DMS53 treated with DMSO at 0.1 percent for 48 hours (cell line): Measurements from ENCODE around the gene KCNN3.

Experiments used
- DNase-seq: peaks from one replicate; lab custom pipeline; 2025; ENCODE audit not compliant: unreplicated experiment; lab: John Stamatoyannopoulos, UW

KCNN3 gene

DNA sequence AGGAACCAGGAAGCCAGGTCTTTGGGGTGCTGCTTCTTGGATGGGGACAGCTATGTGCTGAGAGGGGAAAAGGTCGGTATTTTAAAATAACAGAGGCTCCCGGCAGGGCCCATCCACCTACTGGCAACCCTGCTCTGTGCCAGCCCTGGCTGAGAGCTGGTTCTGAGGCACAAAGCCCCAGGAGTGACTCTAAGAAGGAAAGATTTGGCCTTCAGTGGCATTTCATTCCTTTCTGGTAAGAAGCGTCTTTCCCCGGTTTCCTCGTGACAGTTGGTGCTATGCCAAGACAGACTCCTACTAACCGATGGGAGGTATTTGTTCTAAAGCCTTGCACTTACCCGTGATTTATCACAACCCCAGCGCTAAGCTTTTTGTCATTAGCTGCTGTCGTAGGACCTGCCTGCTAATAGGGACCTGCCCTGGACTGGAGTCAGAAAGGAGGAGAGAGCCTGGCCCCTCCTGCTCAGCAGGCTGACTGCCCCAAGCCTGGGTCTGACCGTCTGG, 139.0 kb downstream of the KCNN3 start:
- no peak for DNase-seq

- peak; percentile 82 for DNase-seq
Observed at GRCh38 chr1:154730259-154730658, 139.8 kb downstream of the KCNN3 start.

DNA sequence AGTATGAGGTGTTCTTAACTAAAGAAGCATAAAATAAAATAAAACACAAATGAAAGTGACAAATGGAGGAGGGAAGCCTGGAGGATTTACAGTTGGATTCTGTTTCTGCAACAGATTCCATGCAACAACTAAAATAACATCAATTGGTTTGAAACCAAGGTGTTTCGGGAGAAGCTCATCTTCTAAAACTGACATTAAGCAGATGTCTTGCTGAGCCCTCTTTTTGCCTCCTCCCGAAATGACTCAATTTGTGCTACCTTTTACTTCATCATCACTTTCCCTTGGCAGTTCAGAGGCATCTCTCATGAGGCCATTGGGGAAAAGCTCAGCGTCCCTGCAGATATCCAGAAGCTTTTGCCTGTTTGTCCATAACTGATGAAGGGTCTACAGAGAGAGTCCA, 140.5 kb downstream of the KCNN3 start:
- DNase-seq, result no peak

DNA sequence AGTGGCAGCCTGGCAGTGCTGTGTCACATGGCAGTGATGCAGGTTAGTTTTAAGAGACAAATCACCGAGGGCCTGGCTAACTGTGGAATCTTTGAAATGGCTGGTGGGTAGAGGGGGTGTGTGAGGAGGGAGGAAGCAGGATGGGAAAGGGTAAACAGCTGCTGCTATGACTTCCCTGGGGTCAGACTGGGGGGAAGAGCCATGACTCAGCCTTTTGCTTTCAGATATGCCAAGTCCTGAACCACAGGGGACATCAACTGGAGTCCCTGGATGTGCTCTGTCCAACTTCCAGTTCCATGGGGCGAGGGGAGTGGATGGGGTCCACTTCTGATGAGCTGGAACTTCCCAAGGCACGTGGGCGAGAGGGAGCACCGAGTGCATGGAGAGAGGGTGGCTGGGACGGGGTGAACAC, 141.0 kb downstream of the KCNN3 start:
- DNase-seq, result no peak

GRCh38 chr1:154726896-154727753, 143.0 kb downstream of the KCNN3 start:
- DNase-seq, result no peak

DNA sequence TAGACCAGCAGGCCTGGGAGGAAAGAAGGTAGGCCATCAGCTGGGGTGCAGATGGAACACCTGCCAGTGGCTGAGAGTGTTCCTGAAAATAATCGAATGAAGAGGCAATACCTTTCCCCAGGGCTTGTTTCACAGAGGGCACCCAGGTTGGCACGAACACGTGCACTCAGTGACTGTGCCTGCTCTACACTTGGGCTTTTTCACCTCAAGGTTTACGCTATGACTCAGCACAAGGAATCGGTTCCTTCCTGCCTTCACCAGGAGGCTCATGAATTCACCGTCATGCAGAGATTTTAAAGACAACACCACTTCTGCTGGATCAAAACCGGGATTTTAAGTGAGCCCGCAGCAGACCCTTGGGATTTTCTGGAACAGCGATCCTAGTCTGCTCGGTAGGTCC, 143.6 kb downstream of the KCNN3 start:
- DNase-seq, result no peak

- no peak for DNase-seq
Observed at GRCh38 chr1:154725865-154726264, 144.2 kb downstream of the KCNN3 start.

DNA sequence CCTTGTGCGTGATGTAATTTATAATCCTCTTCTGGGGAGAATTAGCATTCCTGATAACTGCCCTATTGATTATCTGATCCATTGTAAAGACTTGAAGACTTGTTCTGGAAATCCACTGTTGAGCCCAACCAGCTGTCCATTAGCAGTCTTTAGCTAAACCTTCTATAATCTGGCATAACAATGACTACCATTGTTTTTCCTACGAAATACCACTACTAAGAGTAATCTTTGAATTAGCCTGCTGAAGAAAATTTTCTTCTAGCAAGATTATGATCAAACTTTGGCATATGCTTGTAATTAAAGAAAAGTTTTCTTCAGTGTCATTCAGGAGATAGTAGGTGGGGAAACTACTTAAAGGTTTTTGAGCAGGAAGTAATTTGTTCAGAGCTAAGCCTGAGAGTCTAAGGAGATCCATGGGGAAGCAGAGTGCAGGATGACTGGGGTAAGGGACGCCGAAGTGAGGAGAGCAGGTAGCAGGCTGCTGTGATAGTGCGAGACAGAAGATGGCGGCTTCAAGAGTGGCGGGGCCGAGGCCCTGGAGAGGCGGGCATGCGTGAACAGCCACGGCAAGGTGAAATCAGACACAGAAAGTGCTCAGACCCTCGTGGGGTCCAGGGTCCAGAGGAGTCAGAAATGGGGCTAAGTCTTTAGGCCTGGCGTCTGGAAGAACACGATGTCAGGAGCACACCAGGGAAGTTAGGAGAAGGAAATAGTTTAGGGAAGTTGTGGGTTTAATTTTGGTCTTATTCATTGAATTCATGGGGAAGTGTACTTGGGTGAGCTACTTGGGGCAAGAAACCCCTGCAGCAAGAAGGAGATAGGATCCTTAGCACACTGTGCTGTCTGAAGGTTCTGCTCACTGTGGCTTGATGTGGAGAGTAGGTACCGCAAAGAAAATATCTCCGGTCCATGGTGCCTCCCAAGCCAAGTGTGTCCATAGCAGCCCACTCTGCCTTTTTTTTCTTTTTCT, 149.5 kb downstream of the KCNN3 start:
- no peak for DNase-seq

DNA sequence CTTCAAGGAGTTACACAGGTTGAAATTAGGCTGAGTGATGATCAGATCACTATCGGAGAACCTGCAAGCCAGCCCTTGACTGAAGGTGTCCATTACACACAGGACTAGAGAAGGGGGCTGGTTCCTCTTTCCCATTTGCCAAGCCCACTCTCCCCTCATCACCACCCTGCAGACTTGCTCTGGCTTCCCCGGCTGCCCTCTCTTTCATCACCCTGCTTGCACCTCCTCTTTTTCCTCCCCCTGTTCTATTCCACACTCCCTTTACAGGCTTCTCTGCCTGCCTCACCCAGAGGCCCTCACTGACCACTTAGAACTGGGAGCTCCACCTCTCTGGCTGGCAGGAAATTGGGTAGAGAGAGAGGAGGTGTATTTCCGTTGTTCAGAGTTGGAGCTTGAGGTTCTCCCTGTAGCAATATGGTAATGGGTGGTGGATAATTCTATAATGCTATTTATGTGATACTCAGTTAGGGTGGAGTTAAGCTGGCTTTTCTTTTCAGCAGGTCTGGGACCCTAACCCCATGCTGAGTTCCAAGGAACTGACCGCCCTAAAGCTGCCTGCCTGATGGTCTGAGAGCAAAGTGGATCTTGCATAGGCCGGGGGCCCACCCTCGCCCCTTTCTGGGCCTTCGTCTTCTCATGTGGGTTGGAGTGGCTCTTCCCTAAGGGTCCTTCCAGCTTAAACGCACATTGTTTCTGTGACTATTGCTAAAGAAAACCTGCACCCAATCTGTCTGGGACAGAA, 150.3 kb downstream of the KCNN3 start:
- DNase-seq, result no peak

DNA sequence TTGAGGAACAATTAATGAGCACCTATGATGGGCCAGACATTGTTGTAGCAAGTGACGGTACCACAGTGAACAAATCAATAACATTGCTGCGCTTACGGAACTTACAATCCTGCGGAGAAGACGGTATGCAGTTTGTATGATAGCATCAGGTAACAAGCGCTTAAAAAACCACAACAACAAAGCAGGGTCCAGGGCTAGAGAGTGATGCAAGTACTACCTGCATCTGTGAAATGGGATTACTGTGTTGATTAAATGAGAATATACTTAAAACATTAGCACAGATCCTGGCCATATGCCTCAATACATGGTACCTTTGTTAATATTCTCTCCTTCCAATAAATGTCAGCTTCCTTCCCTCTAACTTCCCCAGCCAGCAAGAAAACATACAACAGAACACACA, 151.5 kb downstream of the KCNN3 start:
- DNase-seq, result no peak

GRCh38 chr1:154717528-154717924, 152.6 kb downstream of the KCNN3 start:
- no peak for DNase-seq

DNA sequence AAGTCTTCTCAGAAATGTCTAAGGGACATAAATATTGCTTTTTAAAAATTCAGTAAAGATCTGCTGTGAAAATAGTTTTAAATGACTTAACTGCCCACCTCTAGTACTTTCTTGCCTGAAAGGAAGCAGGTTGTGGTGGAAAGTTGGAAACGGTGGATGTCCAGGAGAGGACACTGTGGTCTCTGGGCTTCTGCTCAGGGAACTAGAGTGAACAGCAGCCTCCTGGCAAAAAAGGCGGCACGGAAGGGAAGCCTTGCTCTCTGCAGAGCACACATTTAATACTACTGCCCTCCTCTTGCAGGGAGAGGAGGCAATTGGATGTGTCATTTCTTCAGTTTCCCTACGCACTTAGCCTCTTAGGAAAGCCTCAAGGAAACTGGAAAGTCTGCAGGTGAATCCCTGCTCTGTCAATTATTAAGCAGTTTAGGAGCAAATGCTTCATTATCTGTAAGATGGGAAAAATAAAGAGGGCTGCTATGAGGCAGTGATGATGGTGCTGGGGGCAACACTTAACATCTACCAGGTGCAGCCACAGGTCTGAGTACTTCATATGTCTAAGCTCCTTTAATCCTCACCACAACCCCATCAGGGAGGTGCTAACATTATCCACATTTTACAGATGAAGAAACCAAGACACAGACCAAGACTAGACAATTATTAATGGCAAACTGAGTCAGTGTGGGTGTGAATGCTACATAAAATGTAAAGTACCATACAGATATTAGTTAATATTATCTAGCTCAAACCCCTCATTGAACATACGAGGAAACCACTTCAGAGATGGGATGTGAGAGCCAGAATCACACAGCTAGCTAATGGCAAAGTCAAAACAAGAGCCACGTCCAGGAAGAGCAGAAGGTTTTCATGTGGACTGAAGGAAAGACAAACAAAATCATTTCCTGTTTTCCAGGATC, 153.2 kb downstream of the KCNN3 start:
- DNase-seq, result no peak

- no peak for DNase-seq
Observed at GRCh38 chr1:154716011-154716410, 154.1 kb downstream of the KCNN3 start.

DNA sequence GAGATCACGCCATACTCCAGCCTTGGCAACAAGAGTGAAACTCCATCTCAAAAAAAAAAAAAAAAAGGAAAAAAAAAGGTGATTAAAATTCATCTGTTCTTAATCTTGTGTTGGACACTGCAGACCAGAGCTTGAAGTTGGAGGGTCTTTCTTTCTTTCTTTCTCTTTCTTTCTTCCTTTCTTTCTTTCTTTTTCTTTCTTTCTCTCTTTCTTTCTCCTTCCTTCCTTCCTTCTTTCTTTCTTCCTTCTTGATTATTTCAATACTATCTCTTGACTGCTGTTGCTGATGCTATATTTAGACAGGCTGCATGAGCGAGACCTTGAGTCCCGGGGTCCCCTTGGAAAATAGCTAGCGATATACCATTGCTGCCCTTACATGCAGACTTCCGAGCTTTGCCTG, 154.7 kb downstream of the KCNN3 start:
- no peak for DNase-seq

- DNase-seq, result peak; percentile 3
Observed at GRCh38 chr1:154714638-154715037, 155.4 kb downstream of the KCNN3 start.

- DNase-seq, result no peak
Observed at GRCh38 chr1:154714052-154714623, 155.9 kb downstream of the KCNN3 start.

DNA sequence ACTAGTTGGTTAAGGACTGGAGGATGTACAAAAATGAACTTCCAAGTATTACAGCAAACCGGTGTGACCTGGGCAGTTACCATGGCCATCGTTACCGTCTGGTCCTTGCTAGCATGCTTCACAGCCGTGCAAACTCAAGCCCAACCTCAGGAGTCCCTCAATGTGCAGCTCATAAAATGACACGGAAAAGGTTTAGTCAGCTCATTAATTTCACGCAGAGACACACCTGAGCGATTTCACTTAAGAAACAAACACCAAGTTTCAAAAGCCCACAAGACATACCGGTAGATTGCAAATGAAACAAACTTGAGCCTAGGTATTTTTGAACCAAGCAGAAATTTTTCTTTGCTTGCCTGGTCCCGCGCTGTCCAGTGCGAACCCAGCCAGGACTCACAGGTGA, 157.1 kb downstream of the KCNN3 start:
- no peak for DNase-seq

DNA sequence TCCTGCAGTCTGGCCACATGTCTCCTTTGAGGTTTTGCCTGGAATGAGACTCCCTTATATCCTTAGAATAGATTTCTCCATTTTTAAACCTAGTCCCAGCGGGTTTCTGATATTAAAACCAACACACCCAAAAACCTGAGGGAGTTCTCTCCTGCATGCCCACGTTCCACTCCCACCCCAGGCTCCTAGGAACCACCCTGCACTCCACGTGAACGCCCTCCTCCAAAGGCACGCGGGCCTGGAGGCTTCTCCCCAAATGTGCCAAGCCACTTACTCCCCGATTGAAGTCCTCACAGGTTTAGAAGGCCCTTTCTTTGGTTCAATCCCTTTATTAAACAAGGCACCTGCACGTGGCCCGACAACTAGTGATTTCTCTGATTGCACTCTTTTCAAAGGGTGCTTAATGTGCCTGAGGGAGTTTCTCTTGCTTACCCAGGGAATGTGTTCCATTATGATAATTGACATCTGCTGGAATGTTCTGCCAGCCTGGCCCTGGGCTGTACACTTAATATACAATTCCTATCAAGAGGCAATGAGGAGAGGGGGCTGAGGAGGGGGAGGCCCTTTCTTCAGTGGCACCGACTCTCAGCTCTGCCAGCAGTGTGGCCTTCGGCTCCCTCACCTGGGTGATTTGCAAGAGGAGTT, 157.8 kb downstream of the KCNN3 start:
- DNase-seq, result no peak

- no peak for DNase-seq
Observed at GRCh38 chr1:154711416-154711815, 158.7 kb downstream of the KCNN3 start.
